Right lobe of liver (tissue), 6 donors: ENCODE measurements around the gene ZSCAN12. TPM values are rescaled to one million over a fixed set of nuclear protein-coding genes. Genes with fewer than 3 reads are reported as not detected.
"Not testable (repeated sequence)": the region's sequence is repeated elsewhere in the genome, so short reads cannot be mapped to it uniquely, and the experiment has no call there.

Source experiments
- ATAC-seq, 4 donors: fragments of 200-7000 bp; cut with Tn5 transposase; one replicate each; pipeline ENCODE4 v1.9.1; 2020; ENCODE audit warnings: mild to moderate bottlenecking in 4 of 4, moderate library complexity in 4 of 4
- DNase-seq, 3 donors: peaks; one replicate each; pipeline ENCODE4 v3.0.0-alpha.2; 2020
- H3K27ac ChIP-seq, 3 donors: fragments of 200-600 bp; one replicate each; pipeline ENCODE4 v1.8.0; 2022
- H3K27me3 ChIP-seq, 2 donors: fragments of 200-600 bp; one replicate each; pipeline ENCODE4 v1.8.0; 2022
- H3K36me3 ChIP-seq, 4 donors: fragments of 200-600 bp; sonication (generic) in 1 of 4; one replicate each; pipeline versions ENCODE4 v1.5.1 to v1.8.0; 2017 to 2022; ENCODE audit warnings: control low read depth in 1 of 4
- H3K4me1 ChIP-seq, 4 donors: fragments of 200-600 bp; sonication (generic) in 1 of 4; one replicate each; pipeline versions ENCODE4 v1.5.1 to v1.8.0; 2017 to 2022; ENCODE audit warnings: control low read depth in 1 of 4
- H3K4me3 ChIP-seq, 3 donors: fragments of 200-600 bp; one replicate each; pipeline ENCODE4 v1.8.0; 2022
- H3K9me3 ChIP-seq, 4 donors: fragments of 200-600 bp; sonication (generic) in 1 of 4; one replicate each; pipeline versions ENCODE4 v1.5.1 to v1.8.0; 2017 to 2022; ENCODE audit warnings: control low read depth in 1 of 4
- POLR2A ChIP-seq: fragments of 450-650 bp; IDR thresholded peaks from one replicate; pipeline ENCODE4 v1.6.1; 2017; ENCODE audit warnings: antibody characterized with exemption, mild to moderate bottlenecking
- WGBS: methylation state at CpG from one replicate; pipeline ENCODE4 v1.1.6; 2018; ENCODE audit warnings: low coverage, low lambda C conversion rate; ENCODE audit not compliant: insufficient coverage; ENCODE audit errors: missing lambda C conversion rate; 5-methylcytosine and 5-hydroxymethylcytosine counted together
- intact Hi-C, 2 donors: fragments of 100-400 bp; cut with DNase I; formaldehyde crosslinking; loops; one replicate each; pipeline versions ENCODE4 v1.11.2 to v1.14.1; 2022
- long read RNA-seq: library from polyadenylated mRNA; unstranded; transcript quantifications from one replicate; pipeline ENCODE4 v2.0.0, GENCODE V29; 2019
- total RNA-seq, 6 experiments: library from RNA; depleted of rRNA in 2 of 6; stranded (reverse); fragments of >200 nt in 2 of 6; fragmentation: NEBNext Ultra II Directional in 3 of 6; extraction: Animal tissue kit (Norgen Biotek cat#: 25700) in 3 of 6; gene quantifications; one replicate each; pipeline versions ENCODE4 v1.1.0 to v1.2.4, GENCODE V29; 2016 to 2023
- TF ChIP-seq, protein P1 (sequence below), 4 donors: fragments of 200-600 bp in 3 of 4; fragments of 450-650 bp in 1 of 4; IDR thresholded peaks; one replicate each; pipeline versions ENCODE4 v1.5.1 to v1.8.0; 2016 to 2022; ENCODE audit warnings: antibody characterized with exemption in 4 of 4, mild to moderate bottlenecking in 2 of 4
- donor health status: DM: no; HTN: yes; CAD: no.
- donor health status: DM: no; HTN: no; CAD: no.
- donor health status: DM: no; HTN: no; CAD: no.
- donor health status: DM: no; HTN: yes; CAD: no.
- donor health status: DM: no; HTN: yes; CAD: no.

ZSCAN12 gene
- 1 to 10 TPM; 1.4 to 1.6 (median 1.5) TPM for total RNA-seq
- long read RNA-seq, partial matches to known transcripts = 1 of 1 reads
- long read RNA-seq, other reads (novel, unspliced or antisense) = 0 of 1 reads

DNA sequence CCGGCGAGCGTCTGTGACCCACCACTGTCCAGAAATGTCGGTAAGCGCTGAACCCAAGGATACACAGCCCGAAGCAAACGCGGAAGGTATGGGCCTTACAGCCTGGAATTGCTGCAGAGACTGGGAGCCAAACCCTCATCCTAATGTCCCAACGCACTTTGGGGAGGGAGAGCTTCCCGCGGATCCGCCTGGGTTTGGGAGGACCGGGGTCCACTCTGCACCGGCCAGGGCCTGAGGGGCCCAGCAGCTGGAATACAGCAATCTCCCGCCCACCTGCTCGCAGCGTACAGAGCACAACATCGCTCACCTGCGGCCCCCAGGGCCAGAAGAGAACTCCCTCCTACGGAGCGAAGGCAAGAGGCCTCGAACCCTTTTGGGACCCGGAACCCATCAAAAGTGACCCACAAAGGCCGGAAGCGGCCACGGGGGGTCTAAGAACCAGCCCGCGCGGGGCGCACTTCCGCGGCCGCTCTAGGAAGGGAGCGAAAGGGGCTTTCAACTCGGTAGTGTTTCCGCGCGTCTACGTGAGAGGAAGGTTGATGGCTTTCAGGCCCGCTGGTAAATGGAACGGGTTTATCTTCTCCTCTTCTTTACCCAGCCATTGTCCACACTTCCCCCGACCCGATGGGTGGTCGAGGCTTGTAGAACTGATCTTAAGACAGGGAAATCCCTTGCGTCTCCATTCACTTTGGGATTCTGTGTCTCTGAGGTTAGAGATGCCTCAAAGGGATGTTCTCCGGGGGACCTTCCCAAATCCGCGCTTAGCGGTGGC, at the start of gene ZSCAN12:
Gene ZSCAN12 (minus strand): TSS at position 398 of the 772 bp plus-strand sequence. CDS start 1,342 bp downstream, outside the sequence.
- peak within 1 kb of the TSS; percentile 68 to 89 (median 70) for H3K4me3 ChIP-seq
- TF ChIP-seq POLR2A = peak; percentile 22
- TF ChIP-seq, protein P1, sequence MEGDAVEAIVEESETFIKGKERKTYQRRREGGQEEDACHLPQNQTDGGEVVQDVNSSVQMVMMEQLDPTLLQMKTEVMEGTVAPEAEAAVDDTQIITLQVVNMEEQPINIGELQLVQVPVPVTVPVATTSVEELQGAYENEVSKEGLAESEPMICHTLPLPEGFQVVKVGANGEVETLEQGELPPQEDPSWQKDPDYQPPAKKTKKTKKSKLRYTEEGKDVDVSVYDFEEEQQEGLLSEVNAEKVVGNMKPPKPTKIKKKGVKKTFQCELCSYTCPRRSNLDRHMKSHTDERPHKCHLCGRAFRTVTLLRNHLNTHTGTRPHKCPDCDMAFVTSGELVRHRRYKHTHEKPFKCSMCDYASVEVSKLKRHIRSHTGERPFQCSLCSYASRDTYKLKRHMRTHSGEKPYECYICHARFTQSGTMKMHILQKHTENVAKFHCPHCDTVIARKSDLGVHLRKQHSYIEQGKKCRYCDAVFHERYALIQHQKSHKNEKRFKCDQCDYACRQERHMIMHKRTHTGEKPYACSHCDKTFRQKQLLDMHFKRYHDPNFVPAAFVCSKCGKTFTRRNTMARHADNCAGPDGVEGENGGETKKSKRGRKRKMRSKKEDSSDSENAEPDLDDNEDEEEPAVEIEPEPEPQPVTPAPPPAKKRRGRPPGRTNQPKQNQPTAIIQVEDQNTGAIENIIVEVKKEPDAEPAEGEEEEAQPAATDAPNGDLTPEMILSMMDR (IDR thresholded peaks at IDR 0.05) = peak; percentile 28 to 65 (median 48)
- peaks cover 0 to 5% (median 0%) of the 10 kb centered on the region in 4 donors for H3K4me1 ChIP-seq
- H3K27me3 ChIP-seq = no peaks in the 10 kb centered on the region
- H3K36me3 ChIP-seq = peaks cover 0 to 10% (median 1%) of the 10 kb centered on the region in 4 donors
- no peaks in the 10 kb centered on the region for H3K9me3 ChIP-seq
- peak within 1 kb of the TSS in 1 of 3 donors; percentile 49 for H3K27ac ChIP-seq
- intact Hi-C loops = no loop called here
- under 1% methylated on average over 20 of the region's 49 CpGs for WGBS
- peak; percentile 95 to 99 (median 98) for ATAC-seq
- peak; percentile 76 to 83 (median 79) for DNase-seq

- intact Hi-C loops = no loop called here
- Histone ChIP-seq H3K36me3 (no peaks in the 10 kb centered on the region), H3K9me3 (no peaks in the 10 kb centered on the region), H3K4me1 (no peaks in the 10 kb centered on the region), H3K27me3 (peaks cover 0 to 6% of the 10 kb centered on the region in 2 donors), H3K27ac (no peak overlapping the region), H3K4me3 (no peak overlapping the region)
- ATAC-seq (no peak), DNase-seq (no peak)
- WGBS = 67% methylated on average over 1 of the region's 1 CpG
- no peak for TF ChIP-seq POLR2A
- TF ChIP-seq, protein P1 (IDR thresholded peaks at IDR 0.05) = no peak
These were observed 49.5 kb upstream of the ZSCAN12 start for GRCh38 chr6:28449056-28449455.

DNA sequence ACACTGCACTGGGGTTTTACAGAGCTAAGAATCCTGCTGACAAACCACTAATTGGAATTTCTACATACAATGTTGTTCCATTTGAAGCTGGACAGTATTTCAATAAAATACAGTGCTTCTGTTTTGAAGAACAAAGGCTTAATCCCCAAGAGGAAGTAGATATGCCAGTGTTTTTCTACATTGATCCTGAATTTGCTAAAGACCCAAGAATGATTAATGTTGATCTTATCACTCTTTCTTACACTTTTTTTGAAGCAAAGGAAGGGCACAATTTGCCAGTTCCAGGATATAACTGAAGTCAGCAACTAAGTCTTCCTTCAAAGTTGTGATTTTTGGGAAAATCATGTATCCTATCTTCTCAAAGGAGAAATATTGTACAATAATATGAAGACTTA, 48.0 kb upstream of the ZSCAN12 start:
- DNase-seq, H3K4me1 ChIP-seq, H3K27ac ChIP-seq, ATAC-seq, H3K27me3 ChIP-seq, H3K4me3 ChIP-seq, intact Hi-C loops, H3K36me3 ChIP-seq, H3K9me3 ChIP-seq: not testable (repeated sequence)

- WGBS = 7% methylated on average over 10 of the region's 36 CpGs
- Histone ChIP-seq H3K9me3 (no peaks in the 10 kb centered on the region), H3K4me1 (no peaks in the 10 kb centered on the region), H3K4me3 (no peak overlapping the region), H3K27ac (no peak overlapping the region), H3K27me3 (no peaks in the 10 kb centered on the region), H3K36me3 (no peaks in the 10 kb centered on the region)
- no peak for ATAC-seq
- DNase-seq = no peak
- no peak for TF ChIP-seq POLR2A
- TF ChIP-seq, protein P1 (IDR thresholded peaks at IDR 0.05) = no peak
- intact Hi-C loops = no loop called here
These were observed 47.4 kb upstream of the ZSCAN12 start for GRCh38 chr6:28446818-28447511.

DNA sequence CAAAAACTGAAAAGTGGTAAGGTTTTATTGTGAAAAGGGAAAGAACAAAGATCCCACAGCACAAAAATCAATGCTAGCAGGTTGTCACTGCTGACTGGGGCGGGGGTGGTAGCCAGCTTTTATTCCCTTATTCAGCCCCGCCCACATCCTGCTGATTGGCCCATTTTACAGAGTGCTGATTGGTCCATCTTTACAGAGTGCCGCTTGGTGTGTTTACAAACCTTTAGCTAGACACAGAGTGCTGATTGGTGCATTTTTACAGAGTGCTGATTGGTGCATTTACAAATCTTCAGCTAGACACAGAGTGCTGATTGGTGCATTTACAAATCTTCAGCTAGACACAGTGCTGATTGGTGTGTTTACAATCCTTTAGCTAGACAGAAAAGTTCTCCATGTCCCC, 45.2 kb upstream of the ZSCAN12 start:
- H3K4me3 ChIP-seq, intact Hi-C loops, H3K4me1 ChIP-seq, H3K27me3 ChIP-seq, ATAC-seq, DNase-seq, H3K36me3 ChIP-seq, H3K27ac ChIP-seq, H3K9me3 ChIP-seq: not testable (repeated sequence)
- WGBS = 71% methylated on average over 1 of the region's 3 CpGs
